HCT116 (cell line): ENCODE measurements around the gene ACP7. TPM values are rescaled to one million over a fixed set of nuclear protein-coding genes. Genes with fewer than 3 reads are reported as not detected.
A peak's percentile ranks its signal among the peaks of the same experiment; 100 is the strongest.

Experiments
- ATAC-seq: fragments of 200-7000 bp; cut with Tn5 transposase; 2 replicates; pipeline ENCODE4 v1.9.1; 2020; ENCODE audit warnings: mild to moderate bottlenecking, moderate library complexity
- Bru-seq: library from RNA; stranded (reverse); fragments of 400-500 nt; gene quantifications from one replicate; lab custom pipeline; 2021; lab: Mats Ljungman, UMichigan
- BruChase-seq, 2 experiments: library from RNA; stranded (reverse); fragments of 400-500 nt; gene quantifications; one replicate each; lab custom pipeline; 2021; lab: Mats Ljungman, UMichigan
- BruUV-seq: library from RNA; stranded (reverse); fragments of 400-500 nt; replicated peaks from 2 replicates; lab custom pipeline; 2021; lab: Mats Ljungman, UMichigan
- CTCF ChIA-PET: fragments of 300-600 bp; sonication (Branson Sonifier 250); formaldehyde crosslinking; loops from one replicate; lab custom pipeline; 2021; ENCODE audit warnings: antibody characterized with exemption; lab: Charles Lee
- POLR2A ChIA-PET: fragments of 300-600, 350-600 bp; sonication (Branson Sonifier 250); formaldehyde crosslinking; loops from one replicate; lab custom pipeline; 2021; ENCODE audit warnings: antibody characterized with exemption; lab: Charles Lee
- RAD21 ChIA-PET, 2 experiments: fragments of 300-600 bp; sonication (Branson Sonifier 250); formaldehyde crosslinking; loops; one replicate each; lab custom pipeline; 2023; ENCODE audit warnings: low total read pairs in 2 of 2; ENCODE audit not compliant: uncharacterized antibody in 2 of 2, unreplicated experiment in 2 of 2, low non-redundant PET in 1 of 2; lab: Charles Lee
- DNase-seq: peaks from one replicate; pipeline ENCODE4 v3.0.0-alpha.2; 2010; ENCODE audit warnings: low read depth, low spot score
- H2AFZ ChIP-seq: fragments of 200-600 bp; shearing (Covaris generic), sonication (generic); 2 replicates; pipeline ENCODE4 v1.6.1; 2017; ENCODE audit warnings: low read depth, mixed run types, mixed read lengths, antibody characterized with exemption, low read length; ENCODE audit not compliant: poor library complexity, severe bottlenecking
- H3K27ac ChIP-seq: 2 replicates; pipeline ENCODE4 v1.5.1; 2012; ENCODE audit warnings: low read depth, low read length
- H3K27me3 ChIP-seq: fragments of 200-600 bp; sonication (generic); 2 replicates; pipeline ENCODE4 v1.6.1; 2016; ENCODE audit warnings: mixed run types, low read length, mixed read lengths; ENCODE audit not compliant: insufficient read depth
- H3K36me3 ChIP-seq, 2 experiments: fragments of 200-500 bp in 1 of 2; fragments of 200-600 bp in 1 of 2; sonication (Bioruptor generic) in 1 of 2; sonication (generic) in 1 of 2; 2 replicates each; pipeline versions ENCODE4 v1.5.1 to v1.6.1; 2014 to 2016; ENCODE audit warnings: low read length in 2 of 2, inconsistent platforms in 1 of 2, mixed read lengths in 1 of 2, mixed run types in 1 of 2; ENCODE audit not compliant: insufficient read depth in 2 of 2, control insufficient read depth in 1 of 2
- H3K4me1 ChIP-seq, 2 experiments: fragments of 200-600 bp in 1 of 2; sonication (generic) in 1 of 2; 2 replicates each; pipeline versions ENCODE4 v1.5.1 to v1.6.1; 2012 to 2017; ENCODE audit warnings: low read length in 2 of 2, inconsistent platforms in 1 of 2, mild to moderate bottlenecking in 1 of 2, mixed read lengths in 1 of 2, mixed run types in 1 of 2, moderate library complexity in 1 of 2; ENCODE audit not compliant: insufficient read depth in 2 of 2, control insufficient read depth in 1 of 2
- H3K4me2 ChIP-seq: fragments of 200-600 bp; sonication (generic); 2 replicates; pipeline ENCODE4 v1.6.1; 2017; ENCODE audit warnings: mixed run types, low read length, mixed read lengths
- H3K4me3 ChIP-seq, 2 experiments: fragments of 200-600 bp in 1 of 2; sonication (generic) in 1 of 2; replicated peaks in 1 of 2; 2 replicates each; pipeline ENCODE4 v1.5.1; 2011 to 2016; ENCODE audit warnings: low read length in 2 of 2, control low read depth in 1 of 2, low read depth in 1 of 2, mild to moderate bottlenecking in 1 of 2, mixed read lengths in 1 of 2, mixed run types in 1 of 2
- H3K79me2 ChIP-seq: fragments of 200-600 bp; sonication (generic); 2 replicates; pipeline ENCODE4 v1.6.1; 2017; ENCODE audit warnings: mild to moderate bottlenecking, mixed run types, low read length, moderate library complexity, mixed read lengths; ENCODE audit not compliant: insufficient read depth
- H3K9ac ChIP-seq: fragments of 200-600 bp; sonication (generic); 2 replicates; pipeline ENCODE4 v1.6.1; 2016; ENCODE audit warnings: low read length, mixed read lengths
- H3K9me2 ChIP-seq: fragments of 200-600 bp; sonication (generic), shearing (Covaris generic); 2 replicates; pipeline ENCODE4 v1.6.1; 2017; ENCODE audit warnings: mixed run types, mild to moderate bottlenecking, moderate library complexity; ENCODE audit not compliant: insufficient read depth
- H3K9me3 ChIP-seq, 2 experiments: fragments of 200-500 bp in 1 of 2; fragments of 200-600 bp in 1 of 2; sonication (Bioruptor generic) in 1 of 2; sonication (generic) in 1 of 2; 2 replicates each; pipeline ENCODE4 v1.6.1; 2014 to 2017; ENCODE audit warnings: low read length in 2 of 2, mixed read lengths in 2 of 2, inconsistent platforms in 1 of 2, low read depth in 1 of 2, mild to moderate bottlenecking in 1 of 2, mixed run types in 1 of 2, moderate library complexity in 1 of 2; ENCODE audit not compliant: control insufficient read depth in 1 of 2, insufficient read depth in 1 of 2
- H4K20me1 ChIP-seq: fragments of 200-600 bp; sonication (generic), shearing (Covaris generic); 2 replicates; pipeline ENCODE4 v1.6.1; 2017; ENCODE audit warnings: mixed run types, mild to moderate bottlenecking, moderate library complexity; ENCODE audit not compliant: insufficient read depth
- CBX3 ChIP-seq: IDR thresholded peaks from 2 replicates; pipeline ENCODE4 v1.6.1; 2012; ENCODE audit warnings: low read depth
- CEBPB ChIP-seq: IDR thresholded peaks from 2 replicates; pipeline ENCODE4 v1.6.1; 2012; ENCODE audit warnings: low read depth
- CTCF ChIP-seq, 3 experiments: fragments of 200-600 bp in 1 of 3; sonication (generic) in 1 of 3; IDR thresholded peaks in 2 of 3; conservative IDR thresholded peaks in 1 of 3; 2 replicates each; pipeline ENCODE4 v1.5.1; 2012 to 2017; ENCODE audit warnings: low read depth in 2 of 3, low read length in 2 of 3, antibody characterized with exemption in 1 of 3, borderline replicate concordance in 1 of 3, control low read depth in 1 of 3, mild to moderate bottlenecking in 1 of 3, mixed read lengths in 1 of 3, mixed run types in 1 of 3, moderate library complexity in 1 of 3; ENCODE audit not compliant: insufficient read depth in 1 of 3
- EGR1 ChIP-seq: IDR thresholded peaks from 2 replicates; pipeline ENCODE4 v1.6.1; 2012; ENCODE audit warnings: low read depth
- ELF1 ChIP-seq: IDR thresholded peaks from 2 replicates; pipeline ENCODE4 v1.6.1; 2012; ENCODE audit warnings: low read depth, borderline replicate concordance
- EZH2phosphoT487 ChIP-seq: fragments of 200-600 bp; IDR thresholded peaks from 2 replicates; pipeline ENCODE4 v1.6.1; 2018; ENCODE audit warnings: antibody characterized with exemption, borderline replicate concordance
- POLR2A ChIP-seq: IDR thresholded peaks from 2 replicates; pipeline ENCODE4 v1.7.0; 2011; ENCODE audit warnings: borderline replicate concordance; ENCODE audit not compliant: insufficient read depth, insufficient read length; ENCODE audit errors: extremely low read depth
- POLR2AphosphoS5 ChIP-seq: IDR thresholded peaks from 2 replicates; pipeline ENCODE4 v1.6.1; 2011; ENCODE audit warnings: mild to moderate bottlenecking, low read depth, low read length, moderate library complexity
- REST ChIP-seq: IDR thresholded peaks from 2 replicates; pipeline ENCODE4 v1.6.1; 2012; ENCODE audit warnings: low read depth
- SIN3A ChIP-seq: IDR thresholded peaks from 2 replicates; pipeline ENCODE4 v1.6.1; 2012; ENCODE audit warnings: low read depth
- SP1 ChIP-seq: IDR thresholded peaks from 2 replicates; pipeline ENCODE4 v1.6.1; 2012; ENCODE audit warnings: low read depth
- SRF ChIP-seq: IDR thresholded peaks from 2 replicates; pipeline ENCODE4 v1.6.1; 2012; ENCODE audit warnings: low read depth
- intact Hi-C: fragments of 100-400 bp; cut with micrococcal nuclease; formaldehyde crosslinking; loops from 2 replicates; pipeline ENCODE4 v1.10.0; 2022
- long read RNA-seq: library from polyadenylated mRNA; unstranded; transcript quantifications from one replicate; pipeline ENCODE4 v2.0.0, GENCODE V29; 2021; ENCODE audit not compliant: unreplicated experiment
- polyA plus RNA-seq: library from polyadenylated mRNA; unstranded; fragments of >200 nt; gene quantifications from 2 replicates; pipeline ENCODE4 v1.2.1, GENCODE V29; 2012; ENCODE audit warnings: missing spikeins
- total RNA-seq: library from RNA; stranded (reverse); gene quantifications from one replicate; pipeline ENCODE4 v1.2.1, GENCODE V29; 2021; ENCODE audit not compliant: unreplicated experiment

The ACP7 gene
- 4.7 TPM for total RNA-seq
- polyA plus RNA-seq: 5.5 and 6.0 TPM in 2 replicates
- Bru-seq, nascent RNA: percentile 60 among the genes with signal in this experiment
- BruChase-seq, experiment 1, labeled RNA remaining after a 6-hour chase: percentile 55 among the genes with signal in this experiment
- BruChase-seq, experiment 2, labeled RNA remaining after a 2-hour chase: percentile 48 among the genes with signal in this experiment
- long read RNA-seq, partial matches to known transcripts: 5 of 11 reads
- long read RNA-seq, other reads (novel, unspliced or antisense): 5 of 11 reads

GRCh38 chr19:39083983-39084731 is at the start of gene ACP7:
ACP7 (plus strand) TSS chr19:39084368; CDS start chr19:39085270, 902 bp downstream.
- peaks cover 10% of the 10 kb centered on the region; the same call in 1 of the 2 replicates for H3K79me2 ChIP-seq
- no peaks in the 10 kb centered on the region for H4K20me1 ChIP-seq
- no peaks in the 10 kb centered on the region for H3K27me3 ChIP-seq
- peak within 1 kb of the TSS; percentile 92 for H3K4me2 ChIP-seq
- intact Hi-C loops: no loop called here
- ATAC-seq: peak; percentile 74
- no peaks in the 10 kb centered on the region for H3K9me2 ChIP-seq
- TF ChIP-seq POLR2AphosphoS5: peak; percentile 45; the same call in 1 of the 2 replicates
- TF ChIP-seq POLR2A: no peak
- 0 out of 2 replicates have a peak, but pooled peaks have one; percentile 38 for TF ChIP-seq SIN3A
- TF ChIP-seq ELF1: no peak
- TF ChIP-seq SP1: peak; percentile 61
- 0 out of 2 replicates have a peak, but pooled peaks have one; percentile 26 for TF ChIP-seq EGR1
- POLR2A ChIA-PET: interaction anchor here (1.2 to 1.6 kb wide), 2 partner anchors 10 kb away, joined by 3 to 7 read pairs; no protein-coding TSS in a partner anchor
- H3K4me3 ChIP-seq: peak within 1 kb of the TSS; percentile 61 to 85
- peak within 1 kb of the TSS; percentile 70 for H2AFZ ChIP-seq
- peak within 1 kb of the TSS; percentile 39 for H3K27ac ChIP-seq
- H3K9me3 ChIP-seq: no peaks in the 10 kb centered on the region
- RAD21 ChIA-PET: interaction anchor here in 1 of 2 experiments (0.5 kb wide), 1 partner anchor 108 kb away, joined by 4 read pairs; no protein-coding TSS in a partner anchor
- no peaks in the 10 kb centered on the region for H3K36me3 ChIP-seq
- no TSS peak for BruUV-seq
- H3K4me1 ChIP-seq: peaks cover 21 to 51% of the 10 kb centered on the region in 2 experiments
- DNase-seq: no peak
- H3K9ac ChIP-seq: peak within 1 kb of the TSS; percentile 76
- CTCF ChIA-PET: interaction anchor here (0.9 kb wide), 2 partner anchors 10 to 11 kb away, joined by 4 to 5 read pairs; no protein-coding TSS in a partner anchor

GRCh38 chr19:39036581-39036980 is 47.6 kb upstream of the ACP7 start:
- ATAC-seq (no peak), DNase-seq (no peak)
- H3K9me3 ChIP-seq: no peaks in the 10 kb centered on the region
- intact Hi-C loops: no loop called here
- ChIA-PET POLR2A (no interaction called here), CTCF (no interaction called here), RAD21 (interaction anchor here in 1 of 2 experiments (0.6 kb wide), 1 partner anchor 106 kb away, joined by 5 read pairs; the partner anchor contains the start of gene MRPS12)
- H3K27me3 ChIP-seq: no peaks in the 10 kb centered on the region
- BruUV-seq: no TSS peak
- peaks cover 16 to 27% of the 10 kb centered on the region in 2 experiments for H3K4me1 ChIP-seq
- H3K4me2 ChIP-seq: no peak overlapping the region
- H2AFZ ChIP-seq: no peak overlapping the region
- H3K9ac ChIP-seq: no peak overlapping the region
- no peaks in the 10 kb centered on the region for H4K20me1 ChIP-seq
- H3K36me3 ChIP-seq: no peaks in the 10 kb centered on the region
- no peak overlapping the region for H3K4me3 ChIP-seq
- H3K27ac ChIP-seq: no peak overlapping the region
- TF ChIP-seq REST: no peak
- TF ChIP-seq EZH2phosphoT487: no peak
- no peak for TF ChIP-seq CEBPB
- no peak for TF ChIP-seq POLR2A
- no peak for TF ChIP-seq SRF
- no peak for TF ChIP-seq EGR1
- no peak for TF ChIP-seq CTCF (IDR thresholded peaks at IDR 0.05 in 2 of 3, conservative IDR thresholded peaks at IDR 0.05 in 1 of 3; ENCODE audit: borderline replicate concordance in 1 of 3, insufficient read depth in 1 of 3, low read depth in 2 of 3, low read length in 2 of 3)
- TF ChIP-seq CBX3: no peak
- no peaks in the 10 kb centered on the region for H3K9me2 ChIP-seq
- H3K79me2 ChIP-seq: no peaks in the 10 kb centered on the region
